Measurements from ENCODE around the gene KCNJ10.

Gene KCNJ10

DNA sequence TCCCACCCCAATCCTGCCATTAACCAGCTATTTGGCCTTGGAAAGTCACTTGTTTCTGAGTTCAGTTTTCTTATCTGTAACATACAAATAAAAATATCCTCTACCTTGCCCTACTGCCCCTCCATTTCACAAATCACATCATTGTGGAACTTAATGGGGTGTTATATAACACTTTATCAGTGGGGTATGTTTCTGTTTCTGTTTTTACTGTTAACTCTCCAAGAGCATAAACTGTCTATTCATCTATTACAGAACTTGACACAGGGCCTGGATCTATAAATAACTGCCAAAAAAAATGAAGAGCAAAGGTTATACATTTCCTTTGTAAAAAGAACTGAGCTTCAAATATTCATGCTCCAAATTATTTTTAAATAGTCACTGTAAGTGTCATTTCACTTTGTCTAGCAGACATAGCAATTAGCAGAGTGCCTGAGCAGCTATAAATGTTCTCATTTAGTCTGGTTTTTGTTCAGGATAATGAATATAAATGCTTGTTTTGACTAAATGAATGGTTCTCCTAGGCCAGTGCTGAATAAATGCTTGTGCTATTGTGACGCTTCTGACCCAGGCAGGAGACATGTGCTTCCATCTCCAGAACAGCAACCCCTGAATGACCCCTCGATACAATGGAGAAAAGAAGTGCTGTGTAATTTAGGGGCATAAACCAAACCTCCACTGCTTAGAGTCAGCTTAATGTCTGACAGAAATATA, 45.6 kb downstream of the KCNJ10 start:
- DNase-seq: peak in 5 of 14 donors; percentile 7 to 21 (median 13)

DNA sequence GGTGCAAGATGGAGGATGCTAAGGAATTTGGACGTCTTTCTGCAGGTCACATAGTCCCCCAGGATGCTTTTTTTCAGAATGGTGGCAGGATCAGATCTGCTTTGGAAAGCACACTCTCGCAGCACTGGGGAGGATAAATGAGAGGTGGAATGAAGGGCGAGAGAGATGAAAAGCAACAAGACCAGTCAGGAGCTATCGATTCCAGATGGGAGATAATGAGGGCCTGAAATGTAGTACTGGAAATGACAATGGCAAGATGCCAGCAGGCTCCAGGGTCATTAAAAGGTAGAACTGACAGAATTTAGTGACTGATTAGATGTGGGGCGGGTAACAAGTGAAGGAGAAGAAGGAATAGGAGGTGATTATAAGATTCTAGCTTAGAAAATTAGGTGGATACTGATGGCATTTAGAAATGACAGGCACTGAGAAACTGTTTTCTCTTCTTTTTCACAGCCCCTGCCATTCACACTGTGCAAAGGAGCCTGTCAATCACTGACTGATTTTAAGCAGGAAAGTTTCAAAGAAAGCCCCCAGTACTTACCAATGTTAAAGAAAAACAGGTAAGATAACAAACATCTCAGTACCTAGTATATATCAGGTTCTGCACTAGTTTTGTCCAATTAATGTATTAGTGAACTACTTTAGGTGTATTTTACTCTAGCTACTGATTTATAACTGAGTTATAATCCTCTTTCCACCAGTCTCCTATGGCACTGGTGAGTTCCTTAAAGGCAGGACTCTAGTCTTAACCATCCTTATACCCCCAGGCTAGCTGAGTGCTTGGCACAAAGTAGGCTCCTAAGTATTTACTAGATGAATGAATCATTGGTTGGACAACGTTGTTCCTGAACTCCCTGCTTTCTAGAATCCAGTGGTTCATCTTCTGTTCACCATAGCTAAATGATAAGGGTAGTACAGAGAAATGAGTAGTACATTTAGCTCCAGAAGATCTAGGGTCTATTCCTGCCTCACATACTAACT, 47.3 kb downstream of the KCNJ10 start:
- no peak for DNase-seq

DNA sequence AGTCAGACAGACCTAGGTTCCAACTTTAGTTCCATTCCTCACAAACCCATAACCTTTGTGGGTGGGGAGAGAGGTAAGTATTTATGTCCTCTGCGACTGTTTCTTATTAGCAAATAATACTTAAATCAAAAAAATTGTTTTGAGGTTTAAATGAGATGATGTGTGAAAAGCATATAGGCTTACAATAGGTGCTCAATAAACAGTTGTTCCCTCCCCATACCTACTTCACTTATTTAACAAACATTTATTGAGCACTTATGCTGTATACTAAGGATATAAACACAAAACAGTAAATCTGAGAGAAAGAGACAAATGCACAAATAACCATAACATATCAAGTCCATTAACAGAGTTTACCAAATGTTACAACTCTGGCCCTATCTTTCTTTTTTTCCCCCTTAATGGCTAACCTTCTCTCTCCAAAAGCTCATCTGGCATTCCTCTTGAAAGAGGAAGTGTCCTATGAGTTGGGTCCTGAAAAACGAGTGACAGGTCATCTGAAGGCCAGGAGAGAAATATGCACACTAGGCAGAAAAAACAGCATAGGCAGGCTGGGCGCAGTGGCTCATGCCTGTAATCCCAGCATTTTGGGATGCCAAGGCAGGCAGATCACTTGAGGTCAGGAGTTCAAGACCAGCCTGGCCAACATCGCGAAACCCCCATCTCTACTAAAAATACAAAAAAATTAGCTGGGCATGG, 48.4 kb downstream of the KCNJ10 start:
- DNase-seq: no peak

DNA sequence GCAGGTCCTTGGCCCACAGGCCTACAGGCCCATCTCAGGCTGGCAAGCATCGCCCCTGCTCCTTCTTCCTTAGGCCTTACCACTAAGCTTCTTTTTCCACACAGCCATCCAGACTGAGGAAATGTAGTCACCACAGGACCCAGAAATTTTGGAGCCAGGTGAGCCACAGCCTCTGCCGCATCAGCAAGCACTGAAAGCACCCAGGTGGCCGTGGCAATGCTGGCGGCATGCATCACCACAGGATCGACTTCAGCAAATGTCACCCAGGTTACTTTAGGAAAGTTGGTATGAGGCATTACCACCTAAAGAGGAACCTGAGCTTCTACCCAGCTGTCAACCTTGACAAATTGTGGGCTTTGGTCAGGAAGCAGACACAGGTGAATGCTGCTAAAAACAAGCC, 49.8 kb downstream of the KCNJ10 start:
- no peak for DNase-seq

DNA sequence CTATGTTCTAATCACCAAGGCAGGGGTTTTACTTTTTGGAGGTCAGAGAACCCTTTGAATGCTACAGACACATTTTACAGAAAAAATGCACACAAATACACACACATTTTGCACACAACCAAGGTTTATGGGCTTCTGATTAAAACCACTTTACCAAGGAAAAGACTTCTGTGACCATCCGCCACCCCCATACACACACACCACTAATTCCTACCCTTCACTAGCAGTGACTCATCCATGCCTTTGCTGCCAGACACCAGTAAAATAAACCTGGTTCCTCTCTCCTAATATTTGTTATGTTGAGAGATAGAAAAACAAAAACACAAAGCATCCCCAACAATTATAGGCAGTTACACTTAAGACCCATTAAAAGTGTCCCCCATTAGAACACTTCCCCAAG, 51.1 kb downstream of the KCNJ10 start:
- DNase-seq: no peak

DNA sequence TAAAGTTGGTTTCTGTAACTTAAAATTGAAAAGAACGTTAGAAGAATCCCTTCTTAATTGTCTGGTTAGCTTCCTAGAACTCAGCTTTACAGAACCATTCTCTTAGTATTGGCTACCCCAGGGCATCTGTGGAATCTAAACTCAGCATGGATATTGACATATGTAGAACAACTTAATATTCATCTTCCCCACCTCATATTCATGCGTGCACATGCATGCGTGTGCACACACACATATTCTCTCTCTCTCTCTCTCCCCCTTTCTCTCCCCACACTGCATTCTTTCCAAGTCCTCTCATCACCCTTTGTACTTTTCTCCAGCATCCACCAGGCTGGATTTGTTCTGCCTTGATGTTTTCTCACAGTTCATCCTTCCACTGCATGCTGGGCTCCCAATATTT, 51.6 kb downstream of the KCNJ10 start:
- no peak for DNase-seq

DNA sequence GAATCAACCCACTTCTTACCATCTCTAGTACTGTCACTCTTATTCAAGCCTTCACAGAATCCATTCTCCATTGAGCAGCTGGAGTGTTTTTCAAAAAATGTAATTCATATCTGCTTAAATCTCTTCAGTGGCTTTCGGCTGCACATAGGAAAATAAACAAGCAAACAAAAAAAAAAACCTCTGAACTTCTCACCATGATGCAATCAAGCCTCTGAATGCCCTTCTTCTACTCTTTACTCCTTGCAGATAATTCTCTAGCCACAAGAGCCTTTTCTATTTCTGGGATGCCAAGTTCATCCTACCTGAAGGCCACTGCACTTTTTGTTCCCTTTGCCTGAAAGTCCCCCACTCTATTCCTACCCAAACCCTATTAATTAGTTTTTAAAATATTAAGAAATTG, 52.4 kb downstream of the KCNJ10 start:
- DNase-seq: no peak

DNA sequence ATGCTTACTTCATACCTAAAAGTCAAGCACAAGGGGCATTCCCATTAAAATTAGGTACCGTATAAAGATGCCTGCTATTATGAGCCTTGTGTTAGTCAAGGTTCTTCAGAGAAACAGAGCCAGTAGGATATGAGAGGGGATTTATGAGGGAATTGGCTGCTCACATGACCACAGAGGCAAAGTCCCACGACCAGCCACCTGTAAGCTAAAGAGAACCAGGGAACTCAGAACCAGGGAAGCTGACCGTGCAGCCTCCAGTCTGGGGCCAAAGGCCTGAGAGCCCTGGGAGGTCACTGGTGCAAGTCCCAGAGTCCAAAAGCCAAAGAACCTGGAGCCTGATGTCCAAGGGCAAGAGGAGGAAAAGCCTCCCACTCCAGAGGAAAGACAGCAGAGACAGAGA, 58.2 kb downstream of the KCNJ10 start:
- no peak for DNase-seq

DNA sequence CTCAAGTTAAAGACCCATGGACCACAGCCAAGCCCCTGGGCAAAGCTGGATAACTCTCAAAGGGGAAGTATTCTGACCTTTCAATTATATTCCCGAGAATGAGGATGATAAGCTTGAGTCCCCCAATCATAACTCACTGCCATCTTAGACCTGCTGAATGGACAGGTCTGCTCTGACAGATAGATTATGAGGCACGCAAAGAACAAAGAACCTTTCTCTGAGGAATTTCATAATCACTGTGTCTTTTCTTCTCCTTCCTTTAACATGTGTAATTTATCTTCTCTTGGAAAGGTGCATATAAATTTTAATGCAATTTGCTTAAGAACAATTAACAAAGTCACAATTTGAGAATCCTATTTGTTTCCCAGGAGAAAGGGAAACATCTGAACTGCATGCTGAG, 60.2 kb downstream of the KCNJ10 start:
- DNase-seq: no peak

DNA sequence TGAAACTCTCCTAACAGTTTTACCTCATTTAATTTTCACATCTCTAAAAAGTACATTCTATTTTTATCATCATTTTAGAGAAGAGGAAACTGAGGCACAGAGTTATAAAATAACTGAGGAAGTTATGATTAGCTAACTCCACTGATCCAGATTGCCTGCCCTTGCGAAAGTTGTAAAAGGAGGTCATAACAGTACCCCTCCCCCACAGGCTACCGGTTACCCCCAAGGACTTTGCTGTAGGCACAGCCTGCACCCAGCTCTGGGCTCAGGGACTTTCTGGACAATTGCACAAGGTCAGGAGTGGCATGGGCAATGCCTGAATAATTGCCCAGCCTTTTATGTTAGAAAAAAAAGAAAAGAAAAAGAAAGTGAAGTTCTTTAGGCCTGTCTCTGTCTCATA, 60.9 kb downstream of the KCNJ10 start:
- DNase-seq: no peak

DNA sequence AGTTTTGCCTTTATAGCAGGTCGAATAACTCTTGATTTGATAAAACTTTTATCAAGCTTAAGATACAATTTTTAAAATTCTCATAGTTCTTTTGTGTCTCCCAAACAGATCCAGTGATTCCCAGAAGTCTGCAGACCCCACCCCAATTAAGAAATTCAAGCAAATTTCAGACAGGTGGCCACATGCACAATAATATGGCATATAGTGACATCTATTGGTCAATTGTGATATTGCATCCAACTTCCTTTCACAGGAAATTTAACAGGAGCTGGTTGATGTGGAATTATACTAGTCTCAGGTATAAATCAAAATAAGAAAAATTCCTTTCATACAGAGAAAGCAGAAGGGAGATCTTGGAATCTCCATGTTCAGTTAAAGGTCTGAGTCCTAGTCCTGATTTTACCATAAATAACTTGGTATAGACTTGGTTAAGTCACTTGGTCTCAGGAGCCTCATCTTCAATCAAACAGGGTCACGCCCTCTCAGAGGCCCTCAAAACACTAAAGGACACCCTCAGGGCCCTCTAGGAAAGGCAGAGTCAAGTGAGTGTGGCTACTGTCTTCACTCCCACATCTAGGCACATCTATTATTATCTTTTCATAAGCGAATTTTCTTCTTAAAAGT, 62.3 kb downstream of the KCNJ10 start:
- no peak for DNase-seq

DNA sequence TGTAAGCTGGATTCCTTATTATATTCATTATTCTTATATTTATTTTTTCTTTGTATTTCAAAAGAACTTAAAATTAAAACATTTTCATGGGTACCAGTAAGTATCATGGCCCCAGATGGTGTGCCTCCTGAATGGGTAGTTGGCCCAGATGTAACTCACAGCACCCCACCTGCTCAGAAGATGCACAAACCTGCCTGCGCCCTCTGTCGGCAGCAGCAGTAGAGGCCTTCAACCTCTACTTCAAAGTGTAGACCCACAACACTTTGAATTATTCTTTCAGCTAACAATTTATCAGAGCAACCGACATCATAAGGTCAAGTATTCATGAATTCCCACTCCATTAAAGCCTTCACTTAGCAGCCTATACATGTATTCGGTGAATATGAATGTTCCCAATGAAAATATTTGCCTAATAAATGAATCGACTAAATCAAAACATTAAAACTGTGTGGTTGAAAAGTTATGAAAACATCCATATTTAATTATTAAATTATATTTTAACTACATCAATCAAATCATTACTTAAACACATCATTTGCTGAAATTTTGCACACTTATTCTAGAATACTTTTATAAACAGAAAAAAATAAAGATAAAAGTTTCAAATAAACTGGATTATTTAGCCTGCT, 63.5 kb downstream of the KCNJ10 start:
- no peak for DNase-seq

DNA sequence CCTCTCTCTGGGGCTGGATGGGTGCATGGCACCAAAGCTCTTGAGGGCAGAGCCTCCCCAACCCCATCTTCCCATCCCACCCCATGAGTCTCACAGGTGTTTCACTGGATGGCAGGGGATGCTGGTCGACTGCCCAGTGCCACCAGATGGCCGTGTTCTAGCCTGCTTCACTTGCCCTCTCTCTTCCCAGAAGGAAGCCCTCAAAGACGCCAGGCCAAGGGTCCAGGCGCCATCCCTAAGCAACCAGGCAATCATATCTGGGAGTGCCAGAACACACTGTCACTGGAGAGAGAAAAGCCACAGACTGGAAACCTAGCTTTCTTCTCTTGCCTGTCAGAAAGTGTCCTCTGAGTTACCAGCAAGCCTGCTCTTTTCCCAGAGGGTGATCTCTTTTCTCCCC, 64.9 kb downstream of the KCNJ10 start:
- peak in 2 of 14 donors; percentile 9 to 11 for DNase-seq

DNA sequence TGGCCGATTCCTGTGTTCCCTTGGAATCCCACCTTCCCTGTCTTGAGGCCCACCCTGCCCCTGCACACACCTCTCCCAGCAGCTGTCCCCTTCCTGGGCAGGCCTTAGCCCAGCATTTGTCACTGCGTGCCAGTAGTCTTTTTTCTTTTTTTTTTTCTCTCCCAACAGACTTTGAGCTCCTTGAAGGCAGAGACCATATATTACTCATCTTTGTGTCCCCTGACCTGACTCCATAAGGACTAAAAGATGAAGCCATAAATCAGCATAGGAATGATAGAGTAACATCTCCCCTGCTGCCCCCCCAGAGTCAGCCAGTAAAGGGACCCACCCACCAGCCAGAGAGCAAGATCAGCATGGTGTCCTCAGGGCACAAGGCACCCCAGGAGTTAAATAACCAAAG, 65.5 kb downstream of the KCNJ10 start:
- DNase-seq: no peak

DNA sequence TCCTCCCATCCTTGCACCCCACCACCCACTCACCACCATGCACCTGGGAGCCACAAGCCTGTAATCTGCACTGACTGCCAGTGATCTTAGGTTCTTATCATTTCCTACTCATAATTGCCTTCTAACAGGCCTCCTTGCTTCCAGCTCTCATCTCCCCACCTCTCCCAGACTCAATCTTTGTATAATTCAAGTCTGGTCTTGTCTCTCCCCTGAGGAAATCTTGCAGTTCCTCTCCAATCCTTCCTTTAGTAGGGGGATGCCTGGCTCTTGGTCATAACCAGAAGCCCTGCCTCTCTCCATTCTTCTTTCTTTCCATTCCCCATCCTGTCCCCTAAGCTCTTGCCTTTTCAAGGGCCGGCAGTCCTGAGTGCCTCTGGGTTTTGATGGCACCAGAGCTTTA, 66.0 kb downstream of the KCNJ10 start:
- no peak for DNase-seq

DNA sequence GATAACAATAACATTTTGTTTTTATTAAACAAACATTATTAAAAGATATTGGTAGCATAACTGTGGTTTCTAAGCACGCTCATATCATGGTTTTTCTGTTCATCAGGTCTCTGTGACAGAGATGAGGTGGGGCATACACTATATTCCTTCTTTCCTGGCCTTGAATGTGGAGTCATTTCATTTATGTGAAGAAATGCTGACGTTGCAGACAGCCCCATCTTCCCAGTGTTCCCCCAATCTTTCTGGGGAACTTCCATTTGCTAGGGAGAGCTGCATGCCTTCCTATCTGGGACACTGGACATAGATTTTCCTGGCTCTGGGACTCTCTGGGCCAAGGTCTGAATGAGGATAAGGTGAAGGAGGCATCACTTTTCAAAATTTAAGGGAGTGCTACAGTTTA, 68.5 kb downstream of the KCNJ10 start:
- no peak for DNase-seq

DNA sequence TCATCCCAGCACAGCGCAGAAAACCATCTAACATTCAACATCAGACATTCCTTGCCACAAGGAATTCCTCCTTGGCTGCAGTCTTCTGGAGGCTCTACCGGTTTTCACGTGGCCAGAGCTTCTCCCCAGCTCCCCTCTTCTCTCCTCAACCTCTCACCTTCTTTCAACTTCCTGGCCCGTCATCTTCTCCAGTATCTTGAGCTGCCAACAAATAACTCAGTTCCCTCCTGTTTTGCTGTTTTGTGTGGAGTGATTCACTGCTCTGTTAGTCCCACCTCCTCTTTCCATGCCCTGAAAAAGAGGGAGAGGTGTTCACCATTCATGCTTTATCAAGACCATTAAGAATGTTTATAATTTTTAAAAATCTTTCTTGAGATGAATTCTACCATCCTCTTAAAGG, 70.8 kb downstream of the KCNJ10 start:
- DNase-seq: no peak

DNA sequence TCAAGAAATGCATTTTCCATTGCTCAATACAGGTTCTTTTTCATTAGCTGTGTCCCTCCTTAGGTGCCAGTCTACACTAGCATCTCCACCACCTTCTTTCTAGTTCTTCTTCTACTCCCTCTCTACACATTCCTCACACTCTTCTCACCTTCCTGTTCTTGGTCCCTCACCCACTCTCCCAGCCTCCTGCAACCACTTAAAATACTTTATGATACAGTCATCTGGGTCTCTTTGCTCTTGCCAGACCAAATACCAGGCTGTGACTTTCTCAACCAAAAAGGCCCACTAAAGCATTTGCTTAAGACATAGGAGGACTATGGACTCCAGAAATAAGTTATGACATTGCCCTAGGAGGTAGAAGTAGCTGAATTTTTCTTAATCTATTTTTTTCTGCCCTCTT, 73.3 kb downstream of the KCNJ10 start:
- DNase-seq: no peak

DNA sequence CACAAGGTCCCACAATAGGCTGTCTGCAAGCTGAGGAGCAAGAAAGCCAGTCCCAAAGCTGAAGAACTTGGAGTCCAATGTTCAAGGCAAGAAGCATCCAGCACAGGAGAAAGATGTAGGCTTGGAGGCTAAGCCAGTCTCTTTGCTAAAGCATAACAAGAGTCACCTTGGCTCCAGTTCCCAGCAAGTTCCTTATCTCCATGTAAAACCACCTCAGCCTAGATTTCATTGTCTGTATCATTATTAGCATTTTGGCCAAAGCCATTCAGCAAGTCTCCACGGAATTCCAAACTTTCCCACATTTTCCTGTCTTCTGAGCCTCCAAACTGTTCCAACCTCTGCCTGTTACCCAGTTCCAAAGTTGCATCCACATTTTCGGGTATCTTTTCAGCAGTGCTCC, 75.1 kb downstream of the KCNJ10 start:
- no peak for DNase-seq

DNA sequence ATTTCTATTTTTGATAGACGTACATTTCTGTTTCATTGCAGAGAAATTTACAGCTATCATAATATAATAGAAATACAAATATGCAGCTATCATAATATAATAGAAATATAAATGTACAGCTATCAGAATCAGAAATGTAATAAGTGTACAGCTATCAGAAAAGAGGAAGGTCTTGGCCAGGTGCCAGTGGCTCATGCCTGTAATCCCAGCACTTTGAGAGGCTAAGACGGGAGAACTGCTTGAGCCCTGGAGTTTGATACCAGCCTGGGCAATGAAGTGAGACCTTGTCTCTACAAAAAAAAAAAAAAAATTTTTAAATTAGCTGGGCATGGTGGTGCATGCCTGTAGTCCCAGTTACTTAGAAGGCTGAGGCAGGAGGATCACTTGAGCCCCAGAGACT, 76.0 kb downstream of the KCNJ10 start:
- no peak for DNase-seq

DNA sequence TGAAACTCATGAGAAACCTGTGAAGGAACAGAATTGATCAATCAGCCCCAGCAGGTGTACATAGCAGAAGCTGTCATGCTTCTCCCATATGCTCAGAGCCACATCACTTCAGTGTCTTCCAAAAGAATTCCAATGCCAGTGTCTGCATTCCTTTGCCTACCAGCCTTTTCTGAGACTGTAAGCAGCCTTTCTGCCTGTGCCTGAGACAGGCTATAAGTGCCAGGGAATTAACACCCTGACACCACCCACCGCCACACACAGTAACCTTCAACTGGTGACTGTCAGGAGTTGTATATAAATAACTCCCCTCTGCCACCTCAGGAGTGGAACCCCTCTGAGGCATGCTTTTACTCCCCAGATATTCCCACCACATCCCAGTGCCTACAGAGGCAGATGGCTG, 77.8 kb downstream of the KCNJ10 start:
- DNase-seq: no peak

DNA sequence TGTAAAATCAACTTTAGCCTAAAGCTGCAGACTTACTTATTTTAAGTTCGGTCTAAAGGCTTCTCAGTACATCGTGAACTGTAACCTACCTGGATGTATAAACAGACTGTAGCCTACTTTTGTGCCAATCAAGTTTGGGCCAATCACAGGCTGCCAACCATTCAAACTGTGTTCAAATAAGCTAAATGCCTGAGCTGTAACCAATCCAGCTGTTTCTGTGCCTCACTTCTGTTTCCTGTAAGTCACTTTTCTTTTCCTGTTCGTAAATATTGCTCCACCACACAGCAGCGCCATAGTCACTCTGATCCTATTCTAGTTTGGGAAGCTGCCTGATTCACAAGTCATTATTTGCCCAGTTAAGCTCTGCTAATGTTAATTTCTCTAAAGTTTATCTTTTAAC, 78.4 kb downstream of the KCNJ10 start:
- no peak for DNase-seq

All from C1 segment of cervical spinal cord (tissue), 14 donors.